Caco-2 (cell line): ENCODE measurements around the gene TMEM109. TPM values are rescaled to one million over a fixed set of nuclear protein-coding genes. Genes with fewer than 3 reads are reported as not detected.

Experiments
- BruUV-seq: library from RNA; stranded (reverse); fragments of 400-500 nt; replicated peaks from 2 replicates; lab custom pipeline; 2021; lab: Mats Ljungman, UMichigan
- CTCF ChIA-PET: fragments of 300-600 bp; sonication (Branson Sonifier 250); formaldehyde crosslinking; loops from one replicate; lab custom pipeline; 2022; ENCODE audit warnings: antibody characterized with exemption; lab: Charles Lee
- POLR2A ChIA-PET: fragments of 300-600 bp; sonication (Branson Sonifier 250); formaldehyde crosslinking; loops from one replicate; lab custom pipeline; 2022; ENCODE audit warnings: antibody characterized with exemption; lab: Charles Lee
- DNase-seq, 2 experiments: peaks; one replicate each; pipeline versions ENCODE4 v3.0.0 to v3.0.0-alpha.2; 2020 to 2022
- H3K27me3 ChIP-seq: replicated peaks from 2 replicates; pipeline ENCODE4 v1.6.0; 2011; ENCODE audit warnings: low read length; ENCODE audit not compliant: control insufficient read depth, insufficient read depth
- H3K36me3 ChIP-seq: 2 replicates; pipeline ENCODE4 v1.5.1; 2011; ENCODE audit warnings: low read length; ENCODE audit not compliant: control insufficient read depth, insufficient read depth
- H3K4me1 ChIP-seq: fragments of 250-450 bp; sonication (Bioruptor Pico); 2 replicates; pipeline ENCODE4 v1.5.1; 2020; ENCODE audit warnings: mild to moderate bottlenecking
- H3K4me3 ChIP-seq: 2 replicates; pipeline ENCODE4 v1.5.1; 2011; ENCODE audit warnings: low read depth, mild to moderate bottlenecking, control low read depth, low read length
- H3K9me3 ChIP-seq: fragments of 250-450 bp; sonication (Bioruptor Pico); 2 replicates; pipeline ENCODE4 v1.5.1; 2020; ENCODE audit warnings: mild to moderate bottlenecking, moderate library complexity
- H3K27ac Mint-ChIP-seq: one replicate; pipeline ENCODE4 v1.8.0; 2022; ENCODE audit warnings: mixed read lengths; ENCODE audit not compliant: unreplicated experiment
- H3K27me3 Mint-ChIP-seq: one replicate; pipeline ENCODE4 v1.8.0; 2022; ENCODE audit warnings: mixed read lengths; ENCODE audit not compliant: insufficient read depth, unreplicated experiment
- H3K36me3 Mint-ChIP-seq: one replicate; pipeline ENCODE4 v1.8.0; 2022; ENCODE audit warnings: mild to moderate bottlenecking, mixed read lengths; ENCODE audit not compliant: insufficient read depth, unreplicated experiment
- H3K4me1 Mint-ChIP-seq: one replicate; pipeline ENCODE4 v1.8.0; 2022; ENCODE audit warnings: low read depth, mixed read lengths; ENCODE audit not compliant: unreplicated experiment
- H3K4me3 Mint-ChIP-seq: one replicate; pipeline ENCODE4 v1.8.0; 2022; ENCODE audit warnings: mild to moderate bottlenecking, moderate library complexity, mixed read lengths; ENCODE audit not compliant: unreplicated experiment
- H3K9me3 Mint-ChIP-seq: one replicate; pipeline ENCODE4 v1.8.0; 2022; ENCODE audit warnings: mixed read lengths; ENCODE audit not compliant: unreplicated experiment
- intact Hi-C: fragments of 100-400 bp; cut with micrococcal nuclease; formaldehyde crosslinking; loops from one replicate; pipeline ENCODE4 v1.10.0; 2022; ENCODE audit not compliant: unreplicated experiment
- total RNA-seq: library from RNA; stranded (reverse); gene quantifications from 2 replicates; pipeline ENCODE4 v1.2.3, GENCODE V29; 2022
- TF ChIP-seq, protein P1 (sequence below), 2 experiments: fragments of 200-600 bp in 1 of 2; IDR thresholded peaks; 1 replicate in 1 of 2; 2 replicates in 1 of 2; pipeline versions ENCODE4 v1.5.1 to v1.8.0; 2011 to 2022; ENCODE audit warnings: antibody characterized with exemption in 1 of 2, control low read depth in 1 of 2, inconsistent platforms in 1 of 2, low read depth in 1 of 2, low read length in 1 of 2, mild to moderate bottlenecking in 1 of 2, moderate library complexity in 1 of 2; ENCODE audit not compliant: insufficient read depth in 1 of 2, severe bottlenecking in 1 of 2, unreplicated experiment in 1 of 2

Gene TMEM109
- total RNA-seq, 1 experiment from 2014 or later = 91.9 TPM

DNA sequence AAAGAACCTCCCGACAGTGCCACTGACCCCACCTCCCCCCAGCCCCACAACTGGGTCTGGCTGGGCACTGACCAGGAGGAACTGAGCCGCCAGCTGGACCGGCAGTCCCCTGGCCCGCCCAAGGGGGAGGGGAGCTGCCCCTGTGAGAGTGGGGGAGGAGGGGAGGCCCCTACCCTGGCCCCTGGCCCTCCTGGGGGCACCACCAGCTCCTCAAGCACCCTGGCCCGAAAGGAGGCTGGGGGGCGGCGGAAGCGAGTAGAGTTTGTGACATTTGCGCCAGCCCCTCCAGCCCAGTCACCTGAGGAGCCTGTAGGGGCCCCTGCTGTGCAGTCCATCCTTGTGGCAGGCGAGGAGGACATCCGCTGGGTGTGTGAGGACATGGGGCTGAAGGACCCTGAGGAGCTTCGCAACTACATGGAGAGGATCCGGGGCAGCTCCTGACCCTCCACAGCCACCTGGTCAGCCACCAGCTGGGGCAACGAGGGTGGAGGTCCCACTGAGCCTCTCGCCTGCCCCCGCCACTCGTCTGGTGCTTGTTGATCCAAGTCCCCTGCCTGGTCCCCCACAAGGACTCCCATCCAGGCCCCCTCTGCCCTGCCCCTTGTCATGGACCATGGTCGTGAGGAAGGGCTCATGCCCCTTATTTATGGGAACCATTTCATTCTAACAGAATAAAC lies 22.6 kb downstream of the TMEM109 start:
- peaks cover 2% of the 10 kb centered on the region for H3K36me3 ChIP-seq
- H3K4me3 ChIP-seq = no peak overlapping the region
- POLR2A ChIA-PET = no interaction called here
- no peaks in the 10 kb centered on the region for H3K27me3 ChIP-seq
- no TSS peak for BruUV-seq
- CTCF ChIA-PET = no interaction called here
- TF ChIP-seq, protein P1, sequence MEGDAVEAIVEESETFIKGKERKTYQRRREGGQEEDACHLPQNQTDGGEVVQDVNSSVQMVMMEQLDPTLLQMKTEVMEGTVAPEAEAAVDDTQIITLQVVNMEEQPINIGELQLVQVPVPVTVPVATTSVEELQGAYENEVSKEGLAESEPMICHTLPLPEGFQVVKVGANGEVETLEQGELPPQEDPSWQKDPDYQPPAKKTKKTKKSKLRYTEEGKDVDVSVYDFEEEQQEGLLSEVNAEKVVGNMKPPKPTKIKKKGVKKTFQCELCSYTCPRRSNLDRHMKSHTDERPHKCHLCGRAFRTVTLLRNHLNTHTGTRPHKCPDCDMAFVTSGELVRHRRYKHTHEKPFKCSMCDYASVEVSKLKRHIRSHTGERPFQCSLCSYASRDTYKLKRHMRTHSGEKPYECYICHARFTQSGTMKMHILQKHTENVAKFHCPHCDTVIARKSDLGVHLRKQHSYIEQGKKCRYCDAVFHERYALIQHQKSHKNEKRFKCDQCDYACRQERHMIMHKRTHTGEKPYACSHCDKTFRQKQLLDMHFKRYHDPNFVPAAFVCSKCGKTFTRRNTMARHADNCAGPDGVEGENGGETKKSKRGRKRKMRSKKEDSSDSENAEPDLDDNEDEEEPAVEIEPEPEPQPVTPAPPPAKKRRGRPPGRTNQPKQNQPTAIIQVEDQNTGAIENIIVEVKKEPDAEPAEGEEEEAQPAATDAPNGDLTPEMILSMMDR (IDR thresholded peaks at IDR 0.05; ENCODE audit: insufficient read depth in 1 of 2, low read depth in 1 of 2, low read length in 1 of 2, severe bottlenecking in 1 of 2, unreplicated experiment in 1 of 2) = no peak
- H3K4me1 ChIP-seq = no peaks in the 10 kb centered on the region; the same call in 1 of the 2 replicates
- Mint-ChIP-seq H3K4me3 (no peak overlapping the region), H3K9me3 (no peaks in the 10 kb centered on the region), H3K27ac (no peak overlapping the region), H3K36me3 (peaks cover 26% of the 10 kb centered on the region), H3K27me3 (no peaks in the 10 kb centered on the region), H3K4me1 (peaks cover 13% of the 10 kb centered on the region)
- DNase-seq = no peak
- intact Hi-C loops = no loop called here
- H3K9me3 ChIP-seq = no peaks in the 10 kb centered on the region

- CTCF ChIA-PET = no interaction called here
- peaks cover 13% of the 10 kb centered on the region for H3K4me1 Mint-ChIP-seq
- TF ChIP-seq, protein P1 (IDR thresholded peaks at IDR 0.05; ENCODE audit: insufficient read depth in 1 of 2, low read depth in 1 of 2, low read length in 1 of 2, severe bottlenecking in 1 of 2, unreplicated experiment in 1 of 2) = no peak
Observed at GRCh38 chr11:60937144-60937527, 23.2 kb downstream of the TMEM109 start.

GRCh38 chr11:60937811-60938210 lies 23.9 kb downstream of the TMEM109 start:
- Histone ChIP-seq H3K4me3 (no peak overlapping the region), H3K9me3 (no peaks in the 10 kb centered on the region), H3K4me1 (no peaks in the 10 kb centered on the region; the same call in none of the 2 replicates), H3K27me3 (no peaks in the 10 kb centered on the region), H3K36me3 (no peaks in the 10 kb centered on the region)
- no TSS peak for BruUV-seq
- ChIA-PET CTCF (no interaction called here), POLR2A (no interaction called here)
- Mint-ChIP-seq H3K4me3 (no peak overlapping the region), H3K4me1 (peaks cover 13% of the 10 kb centered on the region), H3K27me3 (no peaks in the 10 kb centered on the region), H3K27ac (no peak overlapping the region), H3K9me3 (no peaks in the 10 kb centered on the region), H3K36me3 (peaks cover 19% of the 10 kb centered on the region)
- intact Hi-C loops = no loop called here
- TF ChIP-seq, protein P1 (IDR thresholded peaks at IDR 0.05; ENCODE audit: insufficient read depth in 1 of 2, low read depth in 1 of 2, low read length in 1 of 2, severe bottlenecking in 1 of 2, unreplicated experiment in 1 of 2) = no peak
- no peak for DNase-seq

More at GRCh38 chr11:60937144-60937527, 23.2 kb downstream of the TMEM109 start:
- no peaks in the 10 kb centered on the region for H3K36me3 ChIP-seq
- H3K4me1 ChIP-seq = no peaks in the 10 kb centered on the region; the same call in none of the 2 replicates
- no peak overlapping the region for H3K4me3 ChIP-seq
- BruUV-seq = no TSS peak
- Mint-ChIP-seq H3K27me3 (no peaks in the 10 kb centered on the region), H3K27ac (no peak overlapping the region), H3K9me3 (no peaks in the 10 kb centered on the region), H3K36me3 (peaks cover 23% of the 10 kb centered on the region), H3K4me3 (no peak overlapping the region)
- POLR2A ChIA-PET = no interaction called here
- DNase-seq = no peak
- intact Hi-C loops = no loop called here
- no peaks in the 10 kb centered on the region for H3K27me3 ChIP-seq
- H3K9me3 ChIP-seq = no peaks in the 10 kb centered on the region
